Measurements from ENCODE around the gene SELENOO. TPM values are rescaled to one million over a fixed set of nuclear protein-coding genes. Genes with fewer than 3 reads are reported as not detected.

Gene SELENOO, protein sequence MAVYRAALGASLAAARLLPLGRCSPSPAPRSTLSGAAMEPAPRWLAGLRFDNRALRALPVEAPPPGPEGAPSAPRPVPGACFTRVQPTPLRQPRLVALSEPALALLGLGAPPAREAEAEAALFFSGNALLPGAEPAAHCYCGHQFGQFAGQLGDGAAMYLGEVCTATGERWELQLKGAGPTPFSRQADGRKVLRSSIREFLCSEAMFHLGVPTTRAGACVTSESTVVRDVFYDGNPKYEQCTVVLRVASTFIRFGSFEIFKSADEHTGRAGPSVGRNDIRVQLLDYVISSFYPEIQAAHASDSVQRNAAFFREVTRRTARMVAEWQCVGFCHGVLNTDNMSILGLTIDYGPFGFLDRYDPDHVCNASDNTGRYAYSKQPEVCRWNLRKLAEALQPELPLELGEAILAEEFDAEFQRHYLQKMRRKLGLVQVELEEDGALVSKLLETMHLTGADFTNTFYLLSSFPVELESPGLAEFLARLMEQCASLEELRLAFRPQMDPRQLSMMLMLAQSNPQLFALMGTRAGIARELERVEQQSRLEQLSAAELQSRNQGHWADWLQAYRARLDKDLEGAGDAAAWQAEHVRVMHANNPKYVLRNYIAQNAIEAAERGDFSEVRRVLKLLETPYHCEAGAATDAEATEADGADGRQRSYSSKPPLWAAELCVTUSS
- 23.3 and 26.7 TPM in 2 replicates for polyA plus RNA-seq (2012; rRNA removed)
- polyA plus RNA-seq (2012; cell fraction: cytosol; rRNA removed) = 6.7 and 11.5 TPM in 2 replicates
- polyA plus RNA-seq (2012; cell fraction: nucleus; rRNA removed) = 121 and 176 TPM in 2 replicates

DNA sequence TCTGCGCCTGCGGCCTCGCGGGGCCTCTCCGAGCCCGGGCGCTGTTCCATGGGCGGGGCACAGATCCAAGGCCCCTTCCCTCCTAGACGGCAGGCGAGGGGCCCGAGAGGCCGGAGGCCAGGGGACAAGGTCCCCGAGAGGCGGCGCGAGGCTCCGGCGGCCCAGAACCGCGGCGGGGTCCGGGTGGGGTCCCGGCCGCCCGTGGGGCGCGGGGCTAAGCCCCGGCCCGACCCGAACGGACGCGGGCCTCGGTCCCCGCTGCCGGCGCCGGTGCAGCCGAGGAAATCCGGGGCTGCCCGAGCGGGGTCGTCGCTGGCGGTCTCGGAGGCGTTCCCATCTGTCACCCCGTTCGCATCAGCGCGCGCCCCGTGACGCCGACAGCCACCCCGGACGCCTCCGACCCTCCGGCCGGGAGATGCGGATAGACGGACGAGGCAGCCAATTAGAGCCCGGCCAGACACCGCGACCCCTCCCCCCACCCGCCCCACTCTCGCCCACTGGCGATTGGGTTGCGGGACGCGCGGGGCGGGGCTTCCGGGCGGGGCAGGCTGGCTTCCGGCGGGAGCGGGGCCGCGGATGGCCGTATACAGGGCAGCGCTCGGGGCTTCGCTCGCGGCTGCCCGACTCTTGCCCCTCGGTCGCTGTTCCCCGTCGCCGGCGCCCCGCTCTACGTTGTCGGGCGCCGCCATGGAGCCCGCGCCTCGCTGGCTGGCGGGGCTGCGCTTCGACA is at the start of gene SELENOO:
TSS of gene SELENOO (plus strand) at position 551 of the 730 bp plus-strand sequence. CDS start at position 577, 26 bp downstream.
- Histone ChIP-seq H3K27ac (ENCODE audit: low read depth in 2 of 2, low read length in 1 of 2) (peak within 1 kb of the TSS in 1 of 2 experiments; percentile 71; a peak in 1 of 4 replicates), H3K79me2 (ENCODE audit: insufficient read depth) (peaks cover 37% of the 10 kb centered on the region), H3K36me3 (replicated peaks in 1 of 2; ENCODE audit: control insufficient read depth in 1 of 2, insufficient read depth in 2 of 2, low read length in 1 of 2) (peaks cover 19 to 20% of the 10 kb centered on the region in 2 experiments), H3F3A (replicated peaks; ENCODE audit: insufficient read depth) (no peaks in the 10 kb centered on the region), H2AFZ (ENCODE audit: low read depth) (peak within 1 kb of the TSS; percentile 59; the same call in 1 of the 2 replicates), H3K4me2 (peak within 1 kb of the TSS; percentile 98), H3K9me3 (no peaks in the 10 kb centered on the region), H3K9ac (peak within 1 kb of the TSS; percentile 65), H3K9me2 (no peaks in the 10 kb centered on the region), H4K20me1 (ENCODE audit: insufficient read depth) (peaks cover 6% of the 10 kb centered on the region), H3K27me3 (ENCODE audit: insufficient read depth) (no peaks in the 10 kb centered on the region), H3K4me3 (ENCODE audit: low read depth in 2 of 2, low read length in 1 of 2) (peak within 1 kb of the TSS; percentile 80 to 84), H3K4me1 (ENCODE audit: control insufficient read depth in 1 of 2, insufficient read depth in 2 of 2, low read depth in 1 of 2, low read length in 1 of 2) (peaks cover 0 to 15% of the 10 kb centered on the region in 2 experiments; a peak in 1 of 4 replicates)
- POLR2A ChIA-PET = no interaction called here
- peak; percentile 63; the same call in 1 of the 2 replicates for TF ChIP-seq SIN3A (IDR thresholded peaks at IDR 0.05; ENCODE audit: borderline replicate concordance, low read depth, low read length)
- TF ChIP-seq POLR2AphosphoS5 (IDR thresholded peaks at IDR 0.05; ENCODE audit: low read depth, low read length) = peak; percentile 56; the same call in 1 of the 2 replicates
- TF ChIP-seq GABPA (IDR thresholded peaks at IDR 0.05; ENCODE audit: low read depth) = peak; percentile 89
- TF ChIP-seq, protein P1, sequence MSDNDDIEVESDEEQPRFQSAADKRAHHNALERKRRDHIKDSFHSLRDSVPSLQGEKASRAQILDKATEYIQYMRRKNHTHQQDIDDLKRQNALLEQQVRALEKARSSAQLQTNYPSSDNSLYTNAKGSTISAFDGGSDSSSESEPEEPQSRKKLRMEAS (IDR thresholded peaks at IDR 0.05; ENCODE audit: low read depth) = peak; percentile 22; the same call in 1 of the 2 replicates
- TF ChIP-seq NRF1 (IDR thresholded peaks at IDR 0.05; ENCODE audit: low read depth, low read length) = no peak
- TF ChIP-seq, protein P2, sequence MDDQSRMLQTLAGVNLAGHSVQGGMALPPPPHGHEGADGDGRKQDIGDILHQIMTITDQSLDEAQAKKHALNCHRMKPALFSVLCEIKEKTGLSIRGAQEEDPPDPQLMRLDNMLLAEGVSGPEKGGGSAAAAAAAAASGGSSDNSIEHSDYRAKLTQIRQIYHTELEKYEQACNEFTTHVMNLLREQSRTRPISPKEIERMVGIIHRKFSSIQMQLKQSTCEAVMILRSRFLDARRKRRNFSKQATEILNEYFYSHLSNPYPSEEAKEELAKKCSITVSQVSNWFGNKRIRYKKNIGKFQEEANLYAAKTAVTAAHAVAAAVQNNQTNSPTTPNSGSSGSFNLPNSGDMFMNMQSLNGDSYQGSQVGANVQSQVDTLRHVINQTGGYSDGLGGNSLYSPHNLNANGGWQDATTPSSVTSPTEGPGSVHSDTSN (IDR thresholded peaks at IDR 0.05) = peak; percentile 98
- TF ChIP-seq GATA2 (CRISPR knock-in tag; IDR thresholded peaks at IDR 0.05) = no peak
- TF ChIP-seq CHD2 (IDR thresholded peaks at IDR 0.05; ENCODE audit: low read length, partially characterized antibody) = peak; percentile 86
- TF ChIP-seq MEF2A (IDR thresholded peaks at IDR 0.05; ENCODE audit: borderline replicate concordance, low read depth) = no peak
- TF ChIP-seq YY1 (IDR thresholded peaks at IDR 0.05; ENCODE audit: low read depth) = peak; percentile 69; the same call in 1 of the 2 replicates
- TF ChIP-seq, protein P3, sequence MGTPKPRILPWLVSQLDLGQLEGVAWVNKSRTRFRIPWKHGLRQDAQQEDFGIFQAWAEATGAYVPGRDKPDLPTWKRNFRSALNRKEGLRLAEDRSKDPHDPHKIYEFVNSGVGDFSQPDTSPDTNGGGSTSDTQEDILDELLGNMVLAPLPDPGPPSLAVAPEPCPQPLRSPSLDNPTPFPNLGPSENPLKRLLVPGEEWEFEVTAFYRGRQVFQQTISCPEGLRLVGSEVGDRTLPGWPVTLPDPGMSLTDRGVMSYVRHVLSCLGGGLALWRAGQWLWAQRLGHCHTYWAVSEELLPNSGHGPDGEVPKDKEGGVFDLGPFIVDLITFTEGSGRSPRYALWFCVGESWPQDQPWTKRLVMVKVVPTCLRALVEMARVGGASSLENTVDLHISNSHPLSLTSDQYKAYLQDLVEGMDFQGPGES (IDR thresholded peaks at IDR 0.05; ENCODE audit: low read depth, low read length) = 0 out of 2 replicates have a peak, but pooled peaks have one; percentile 35
- peak; percentile 76 for TF ChIP-seq MXI1 (IDR thresholded peaks at IDR 0.05; ENCODE audit: low read depth, low read length)
- TF ChIP-seq TAF1 (IDR thresholded peaks at IDR 0.05; ENCODE audit: borderline replicate concordance, low read depth, low read length) = peak; percentile 83
- TF ChIP-seq FOXM1 (IDR thresholded peaks at IDR 0.05; ENCODE audit: low read depth) = no peak
- TF ChIP-seq JUND (IDR thresholded peaks at IDR 0.05) = no peak
- CTCF ChIA-PET = interaction anchor here (0.8 to 1.0 kb wide), 2 partner anchors 10 to 11 kb away, joined by 3 to 4 read pairs; no protein-coding TSS in a partner anchor
- peak; percentile 100 for DNase-seq
- 0% methylated on average over 5 of the region's 105 CpGs for WGBS (ENCODE audit: low lambda C conversion rate)
